Fibroblast of skin of left quadriceps (primary cell): ENCODE results near the gene CMC1.

Experiments
- DNase-seq, 2 experiments: peaks; one replicate each; pipeline ENCODE4 v3.0.0-alpha.2; 2013; ENCODE audit warnings: low read depth in 2 of 2

CMC1 gene

DNA sequence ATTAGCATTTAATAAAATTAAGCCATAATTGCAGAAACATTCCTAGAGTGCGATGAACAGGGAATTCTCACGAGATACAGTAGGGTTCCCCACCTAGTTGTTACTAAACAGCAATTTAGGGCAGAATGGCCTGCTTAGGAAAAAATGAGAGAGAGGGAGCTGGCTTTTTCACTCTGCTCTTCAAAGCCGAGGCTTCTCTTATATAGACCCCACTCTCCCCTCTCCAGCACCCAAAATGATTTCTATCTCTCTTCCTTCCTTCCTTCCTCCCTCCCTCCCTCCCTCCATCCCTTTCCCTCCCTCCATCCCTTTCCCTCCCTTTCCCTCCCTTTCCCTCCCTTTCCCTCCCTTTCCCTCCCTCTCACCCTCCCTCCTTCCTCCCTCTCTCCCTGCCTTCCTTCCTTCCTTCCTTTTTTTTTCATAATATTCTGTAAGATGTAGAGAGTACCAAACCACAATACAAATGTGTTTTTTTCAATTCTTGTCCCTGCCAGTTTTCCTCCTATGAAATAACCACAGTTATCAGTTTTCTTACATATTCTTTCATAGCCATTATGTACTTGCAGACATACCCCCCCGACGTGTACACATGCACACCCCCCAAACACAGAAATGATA, 59.0 kb downstream of the CMC1 start:
- no peak for DNase-seq

- no peak for DNase-seq
Measured at GRCh38 chr3:28301688-28302087, 60.3 kb downstream of the CMC1 start.

DNA sequence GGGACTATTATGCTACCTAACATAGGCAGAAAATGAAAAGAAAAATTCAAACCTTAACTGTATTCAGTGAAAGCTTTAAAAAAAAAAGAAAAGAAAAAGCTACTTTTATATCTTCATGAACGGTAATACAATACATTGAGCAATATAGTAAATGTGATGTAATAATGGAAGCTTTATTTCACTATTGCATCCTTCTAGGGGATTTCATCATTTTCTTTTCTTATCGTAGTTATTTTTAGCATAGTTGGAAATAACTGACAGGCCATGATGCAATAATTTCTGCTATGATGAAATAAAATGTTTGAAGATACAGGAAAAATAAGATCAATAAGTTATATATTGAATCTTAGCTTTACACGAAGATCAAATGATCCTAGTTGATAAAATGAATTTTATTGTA, 66.8 kb downstream of the CMC1 start:
- DNase-seq, result no peak

- no peak for DNase-seq
Measured at GRCh38 chr3:28315711-28316110, 74.3 kb downstream of the CMC1 start.

GRCh38 chr3:28316226-28316625, 74.8 kb downstream of the CMC1 start:
- no peak for DNase-seq

- DNase-seq, result peak in 1 of 2 experiments; percentile 7
Measured at GRCh38 chr3:28317438-28318022, 76.1 kb downstream of the CMC1 start.

- DNase-seq, result no peak
Measured at GRCh38 chr3:28320981-28321380, 79.6 kb downstream of the CMC1 start.

DNA sequence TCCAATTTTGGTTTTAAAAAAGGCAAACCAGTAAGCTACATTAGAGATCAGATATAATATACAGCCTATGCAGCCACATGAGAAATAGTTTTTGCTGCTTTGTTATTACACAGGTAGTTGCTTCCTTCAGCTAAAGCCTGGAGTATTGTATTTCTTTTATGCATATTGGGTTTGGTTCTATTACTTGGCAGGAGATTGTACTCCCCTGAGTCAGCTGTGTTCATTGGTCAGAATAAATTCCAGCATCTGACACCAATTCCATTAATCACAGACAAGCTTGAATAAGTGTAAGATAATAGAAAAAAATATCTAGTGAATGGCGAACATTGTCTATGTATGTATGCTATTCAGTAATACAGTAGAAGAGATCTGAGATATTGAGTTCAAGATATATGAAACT, 81.0 kb downstream of the CMC1 start:
- peak; percentile 21 to 30 for DNase-seq

DNA sequence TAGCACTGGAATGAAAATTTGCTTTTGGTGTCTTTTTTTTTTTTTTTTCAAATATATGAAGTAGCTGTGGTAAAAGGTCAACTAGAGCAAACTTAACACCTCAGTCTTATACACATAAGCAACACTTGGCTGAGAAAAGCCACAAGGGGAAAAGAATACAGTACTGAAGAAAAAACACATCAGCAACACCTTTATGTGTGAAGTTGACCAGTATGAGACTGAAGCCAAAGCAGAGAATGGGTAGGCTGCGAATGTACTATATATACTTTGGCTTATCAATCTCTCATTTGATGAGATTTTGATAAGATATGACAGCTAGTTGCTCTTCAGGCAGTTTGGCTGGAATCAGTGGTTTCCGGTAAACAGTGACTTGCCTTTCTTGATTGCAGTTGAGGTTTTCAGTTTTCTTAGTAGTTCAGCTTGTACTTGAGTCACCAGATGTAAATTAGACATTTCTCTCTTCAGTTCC, 85.1 kb downstream of the CMC1 start:
- DNase-seq, result no peak

GRCh38 chr3:28328188-28329151, 87.1 kb downstream of the CMC1 start:
- no peak for DNase-seq

GRCh38 chr3:28334552-28334951, 93.1 kb downstream of the CMC1 start:
- DNase-seq, result no peak

- DNase-seq, result no peak
Measured at GRCh38 chr3:28335246-28335645, 93.8 kb downstream of the CMC1 start.

- DNase-seq, result no peak
Measured at GRCh38 chr3:28337230-28337629, 95.8 kb downstream of the CMC1 start.

GRCh38 chr3:28343144-28343543, 101.7 kb downstream of the CMC1 start:
- DNase-seq, result no peak

DNA sequence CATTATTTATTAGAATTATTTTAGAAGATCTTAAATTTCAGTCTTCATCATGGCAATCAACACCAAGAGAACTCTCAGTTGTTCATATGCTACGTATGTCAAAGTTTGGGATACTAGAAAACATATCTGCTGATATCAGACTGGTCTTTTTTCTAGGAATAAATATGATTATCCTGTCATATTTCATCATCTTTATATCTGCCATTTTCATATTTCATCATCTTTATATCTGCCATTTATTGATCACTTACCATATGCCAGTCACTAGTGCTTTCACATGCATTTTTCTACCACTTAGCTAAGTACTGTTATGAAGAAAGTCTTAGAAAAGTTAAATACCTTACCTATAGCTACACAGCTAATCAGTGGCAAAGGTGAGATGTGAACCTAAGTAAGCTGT, 104.3 kb downstream of the CMC1 start:
- DNase-seq, result no peak

DNA sequence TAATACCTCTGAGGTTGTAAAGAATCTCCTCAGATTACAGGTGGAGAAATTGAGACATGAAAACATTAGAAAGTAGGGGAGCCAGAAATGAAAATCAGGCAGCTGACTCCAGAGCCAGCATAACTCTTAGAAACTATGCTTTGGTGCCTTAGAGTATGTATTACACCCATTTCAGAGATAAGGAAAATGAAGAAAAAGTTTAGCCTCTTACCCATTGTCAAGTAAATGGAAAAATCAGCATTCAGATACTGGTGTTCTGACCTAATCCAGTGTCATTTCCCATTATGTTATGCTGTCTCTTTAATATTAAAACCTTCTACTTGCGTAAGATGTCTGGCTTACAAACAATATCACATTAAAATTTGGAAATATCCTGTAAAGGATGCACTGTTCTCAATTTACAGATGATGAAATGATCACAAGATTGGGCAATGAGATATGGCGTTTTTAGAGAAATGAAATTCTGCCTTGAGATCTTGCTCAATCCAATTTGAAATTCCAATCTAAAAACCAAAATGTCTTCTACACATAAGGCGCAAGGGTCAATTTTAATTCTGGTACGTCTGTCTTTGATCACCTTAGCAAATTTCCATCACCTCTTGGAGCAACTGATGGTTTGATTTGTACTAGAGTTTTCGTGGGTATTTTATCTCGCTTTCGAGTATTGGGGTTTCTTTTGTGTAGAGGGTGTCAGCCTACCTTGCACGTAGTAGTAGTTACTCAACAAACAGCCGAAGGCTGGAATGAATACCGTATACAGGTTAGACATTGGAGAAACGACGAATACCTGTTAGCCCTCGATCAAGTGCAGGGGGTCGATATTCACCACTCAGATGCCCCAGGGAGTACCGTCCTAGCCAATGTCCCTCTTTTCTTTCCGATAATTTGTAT, 106.2 kb downstream of the CMC1 start:
- DNase-seq, result peak; percentile 49 to 57

- no peak for DNase-seq
Measured at GRCh38 chr3:28348265-28348628, 106.8 kb downstream of the CMC1 start.

DNA sequence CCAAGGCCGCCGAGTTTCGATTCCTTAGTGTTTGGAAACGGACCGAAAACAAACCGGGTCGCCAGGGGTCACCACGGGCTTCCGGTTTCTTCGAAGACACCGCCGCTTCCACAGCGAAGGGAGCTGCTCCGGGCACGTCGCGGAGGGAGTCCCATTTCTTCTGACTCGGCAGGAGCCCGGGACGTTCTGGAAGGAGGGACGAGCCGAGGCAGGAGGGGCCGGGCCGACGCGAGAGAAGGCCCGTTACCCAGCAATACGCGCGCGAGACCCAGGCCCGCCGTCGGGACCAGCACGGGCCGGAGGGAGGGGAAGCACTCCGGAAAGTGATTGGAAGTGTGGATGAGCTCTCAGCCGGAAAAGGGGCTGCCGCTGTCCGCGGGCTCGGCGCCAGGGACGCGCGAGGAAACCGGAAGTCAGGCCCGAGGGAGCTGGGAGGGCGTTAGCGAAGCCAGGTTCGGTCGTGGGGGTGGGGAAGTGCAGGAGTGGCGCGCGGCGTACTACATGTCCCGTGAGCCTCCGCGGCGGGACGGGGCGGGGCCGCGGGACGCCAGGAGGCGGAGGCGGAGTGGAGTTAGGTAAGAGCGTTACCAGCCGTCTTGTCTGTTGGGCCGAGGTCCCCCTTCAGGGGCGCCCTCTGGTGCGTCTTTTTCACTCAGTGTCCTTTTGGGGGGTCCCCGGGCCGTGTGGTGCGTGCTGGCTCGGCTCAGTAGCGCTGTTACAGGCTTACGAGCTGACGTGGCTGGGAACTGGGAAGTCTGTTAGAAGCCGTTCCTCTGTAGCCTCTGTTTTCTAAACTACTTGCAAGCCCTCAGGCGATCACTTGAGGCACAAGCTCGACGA, 107.4 kb downstream of the CMC1 start, which contains the start of the genes AZI2 and ZCWPW2:
Gene AZI2, minus strand, starts transcription at position 196 of the 840 bp plus-strand sequence. CDS start 8,207 bp downstream, outside the sequence.
Gene ZCWPW2, plus strand, starts transcription at position 93 of the 840 bp plus-strand sequence. CDS start 64,348 bp downstream, outside the sequence.
- peak; percentile 90 to 91 for DNase-seq

DNA sequence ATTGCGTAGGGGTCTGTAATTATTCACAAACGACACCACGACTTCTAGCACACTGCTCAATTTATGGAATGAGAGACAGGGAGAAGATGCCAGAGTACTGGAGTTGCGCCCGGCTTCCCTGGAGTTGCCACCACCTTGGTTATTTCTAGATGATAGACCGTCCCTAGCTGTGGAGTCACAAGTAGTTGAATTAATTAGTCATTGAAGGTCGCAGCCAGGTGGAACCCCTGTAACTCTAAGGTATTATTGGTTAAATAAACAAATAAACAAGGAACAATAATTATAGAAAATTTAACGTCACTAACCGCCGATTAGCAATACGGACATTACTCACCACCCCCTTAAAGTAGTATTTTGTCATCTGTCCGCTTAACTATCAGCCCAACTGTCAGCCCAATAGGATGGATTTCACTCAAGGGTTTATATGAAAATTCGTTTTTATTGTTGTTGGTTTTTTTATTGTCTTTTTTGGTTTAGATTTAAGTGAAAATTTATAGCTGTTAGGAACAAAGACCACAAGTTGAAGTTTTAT, 108.1 kb downstream of the CMC1 start:
- DNase-seq, result no peak
